Measurements from ENCODE around the gene C3orf33.
A peak's percentile ranks its signal among the peaks of the same experiment; 100 is the strongest.
"Not testable (repeated sequence)": the region's sequence is repeated elsewhere in the genome, so short reads cannot be mapped to it uniquely, and the experiment has no call there.

The C3orf33 gene

DNA sequence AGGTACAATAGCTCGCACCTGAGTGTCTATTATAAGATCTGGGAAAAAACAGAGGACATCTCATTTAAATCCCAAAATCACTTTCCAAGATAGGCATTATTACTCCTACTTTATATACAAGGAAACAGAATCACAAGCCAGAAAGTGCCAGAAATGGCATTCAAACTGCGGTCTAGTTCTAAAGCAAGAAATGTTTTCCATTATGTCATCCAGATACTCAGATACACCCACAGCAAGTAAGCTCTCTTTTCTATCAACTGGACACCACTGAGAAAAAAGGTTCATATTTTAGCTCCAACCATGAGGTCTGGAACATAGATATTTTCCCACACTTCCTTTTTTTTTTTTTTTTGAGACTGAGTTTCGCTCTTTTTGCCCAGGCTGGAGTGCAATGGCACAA is 40.0 kb upstream of the C3orf33 start:
- H3K4me3 ChIP-seq (ENCODE audit: control insufficient read depth, low read depth, low read length) = no peak overlapping the region
- peak; percentile 32 for DNase-seq (ENCODE audit: low read depth)
- no peak for TF ChIP-seq CTCF (conservative IDR thresholded peaks at IDR 0.05; ENCODE audit: control insufficient read depth, insufficient read depth, low read depth, low read length)

DNA sequence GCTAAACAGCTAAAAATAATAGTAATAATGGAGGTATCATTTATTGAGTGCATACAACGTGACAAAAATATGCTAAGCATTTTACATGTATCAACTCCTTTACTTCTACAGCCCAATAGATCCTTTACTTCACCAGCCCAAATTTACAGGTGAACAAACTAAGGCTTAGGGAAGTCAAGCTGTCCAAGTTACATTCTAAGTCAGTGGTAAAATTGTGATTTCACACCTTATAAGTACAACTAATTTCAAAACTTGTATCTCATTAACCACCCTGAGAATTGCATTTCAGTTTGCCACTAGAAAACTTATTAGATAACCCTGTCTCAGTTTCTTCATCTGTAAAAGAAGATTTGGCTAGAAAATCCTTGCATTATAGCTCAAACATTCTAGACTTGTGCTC is 37.5 kb upstream of the C3orf33 start:
- no peak for TF ChIP-seq CTCF (conservative IDR thresholded peaks at IDR 0.05; ENCODE audit: control insufficient read depth, insufficient read depth, low read depth, low read length)
- H3K4me3 ChIP-seq (ENCODE audit: control insufficient read depth, low read depth, low read length) = no peak overlapping the region
- no peak for DNase-seq (ENCODE audit: low read depth)

DNA sequence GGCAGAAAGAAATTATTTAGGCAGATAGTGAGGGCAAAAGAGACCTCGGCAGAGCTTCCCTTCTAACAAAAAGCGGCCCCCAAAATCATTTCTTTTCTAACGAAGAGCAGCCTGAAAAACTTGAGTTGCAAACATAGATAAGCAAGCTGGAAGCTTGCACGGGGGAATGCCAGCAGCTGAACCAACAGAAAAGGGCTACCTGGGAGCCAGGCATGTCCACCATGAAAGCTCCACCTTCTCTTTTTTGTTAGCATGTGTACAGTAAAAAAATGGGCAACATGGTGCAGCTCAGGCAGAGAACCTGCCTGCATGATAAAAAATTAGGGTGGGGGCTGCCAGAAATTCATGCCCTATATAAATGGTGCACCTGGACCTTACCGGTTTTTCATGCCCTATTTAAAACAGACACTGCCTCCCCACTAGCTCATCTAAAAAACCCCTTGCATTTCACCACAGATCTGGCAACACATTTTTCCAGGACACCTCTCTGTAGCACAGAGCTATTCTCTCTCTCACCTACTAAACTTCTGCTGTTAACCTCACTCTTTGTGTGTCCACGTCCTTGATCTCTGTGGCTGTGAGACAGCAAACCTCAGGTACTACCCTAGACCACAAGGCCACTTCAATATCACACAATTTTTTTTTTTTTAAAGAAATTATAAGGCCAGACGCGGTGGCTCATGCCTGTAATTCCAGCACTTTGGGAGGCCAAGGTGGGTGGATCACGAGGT is 29.4 kb upstream of the C3orf33 start:
- no peak for DNase-seq (ENCODE audit: low read depth)
- H3K4me3 ChIP-seq (ENCODE audit: control insufficient read depth, low read depth, low read length) = no peak overlapping the region
- TF ChIP-seq CTCF (conservative IDR thresholded peaks at IDR 0.05; ENCODE audit: control insufficient read depth, insufficient read depth, low read depth, low read length) = no peak

DNA sequence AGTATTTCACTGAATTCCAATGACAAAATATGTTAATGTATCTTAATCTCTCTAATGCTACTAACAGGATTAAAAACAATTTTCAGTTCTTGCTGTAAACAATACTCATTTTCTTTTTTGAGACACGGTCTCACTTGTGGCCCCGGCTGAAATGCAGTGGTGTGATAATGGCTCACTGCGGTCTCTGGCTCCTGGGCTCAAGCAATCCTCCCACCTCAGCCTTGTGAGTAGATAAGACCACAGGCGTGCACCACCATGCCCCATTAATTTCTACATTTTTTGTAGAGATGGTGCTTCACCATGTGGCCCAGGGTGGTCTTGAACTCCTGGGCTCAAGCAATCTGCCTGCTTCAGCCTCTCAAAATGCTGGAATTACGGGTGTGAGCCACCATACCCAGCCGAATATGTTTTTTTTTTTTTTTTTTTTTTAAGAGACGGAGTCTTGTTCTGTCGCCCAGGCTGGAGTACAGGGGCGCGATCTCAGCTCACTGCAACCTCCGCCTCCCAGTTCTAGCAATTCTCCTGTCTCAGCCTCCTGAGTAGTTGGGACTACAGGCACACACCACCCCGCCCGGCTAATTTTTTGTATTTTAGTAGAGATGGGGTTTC is 22.5 kb upstream of the C3orf33 start:
- not testable (repeated sequence) for DNase-seq (ENCODE audit: low read depth); H3K4me3 ChIP-seq (ENCODE audit: control insufficient read depth, low read depth, low read length)

GRCh38 chr3:155815030-155815545 is 9.0 kb upstream of the C3orf33 start:
- TF ChIP-seq CTCF (conservative IDR thresholded peaks at IDR 0.05; ENCODE audit: control insufficient read depth, insufficient read depth, low read depth, low read length) = no peak
- no peak for DNase-seq (ENCODE audit: low read depth)
- no peak overlapping the region for H3K4me3 ChIP-seq (ENCODE audit: control insufficient read depth, low read depth, low read length)

- H3K4me3 ChIP-seq (ENCODE audit: control insufficient read depth, low read depth, low read length); DNase-seq (ENCODE audit: low read depth): not testable (repeated sequence)
Observed at GRCh38 chr3:155813224-155813623, 7.1 kb upstream of the C3orf33 start.

GRCh38 chr3:155809181-155809580 is 3.1 kb upstream of the C3orf33 start:
- TF ChIP-seq CTCF (conservative IDR thresholded peaks at IDR 0.05; ENCODE audit: control insufficient read depth, insufficient read depth, low read depth, low read length) = no peak
- peak; percentile 10 for DNase-seq (ENCODE audit: low read depth)
- H3K4me3 ChIP-seq (ENCODE audit: control insufficient read depth, low read depth, low read length) = no peak overlapping the region

Data from fibroblast of mammary gland (primary cell).